ENCODE data around the gene HMCN1. TPM values are rescaled to one million over a fixed set of nuclear protein-coding genes. Genes with fewer than 3 reads are reported as not detected.

HMCN1 gene
- polyA plus RNA-seq, 1 of the 3 experiments (the other 2 are of a cell fraction), result 59.5 TPM

- Histone ChIP-seq H3K4me2 (no peak overlapping the region), H3K4me3 (ENCODE audit: low read depth in 2 of 2, low read length in 1 of 2) (no peak overlapping the region), H3K9ac (no peak overlapping the region), H3K79me2 (ENCODE audit: insufficient read depth) (no peaks in the 10 kb centered on the region), H2AFZ (ENCODE audit: low read depth) (no peak overlapping the region), H3K27ac (ENCODE audit: low read depth in 2 of 2, low read length in 1 of 2) (no peak overlapping the region), H3K36me3 (replicated peaks in 1 of 2; ENCODE audit: control insufficient read depth in 1 of 2, insufficient read depth in 2 of 2, low read length in 1 of 2) (peaks cover 14 to 30% of the 10 kb centered on the region in 2 experiments), H3K9me2 (no peaks in the 10 kb centered on the region), H3K27me3 (ENCODE audit: insufficient read depth) (no peaks in the 10 kb centered on the region), H3K9me3 (no peaks in the 10 kb centered on the region), H4K20me1 (ENCODE audit: insufficient read depth) (no peaks in the 10 kb centered on the region), H3K4me1 (ENCODE audit: control insufficient read depth in 1 of 2, insufficient read depth in 2 of 2, low read depth in 1 of 2, low read length in 1 of 2) (no peaks in the 10 kb centered on the region), H3F3A (replicated peaks; ENCODE audit: insufficient read depth) (no peaks in the 10 kb centered on the region)
- WGBS (ENCODE audit: low lambda C conversion rate), result 49% methylated on average over 9 of the region's 9 CpGs
- DNase-seq, result no peak
- TF ChIP-seq FOXJ3 (CRISPR knock-in tag; IDR thresholded peaks at IDR 0.05) (no peak), GATA2 (CRISPR knock-in tag; IDR thresholded peaks at IDR 0.05) (no peak), NRF1 (IDR thresholded peaks at IDR 0.05; ENCODE audit: low read depth, low read length) (no peak)
- POLR2A ChIA-PET, result no interaction called here
- CTCF ChIA-PET, result no interaction called here
These were observed 388.6 kb downstream of the HMCN1 start for GRCh38 chr1:186122837-186123236.

- H3K4me1 ChIP-seq (ENCODE audit: control insufficient read depth in 1 of 2, insufficient read depth in 2 of 2, low read depth in 1 of 2, low read length in 1 of 2), result no peaks in the 10 kb centered on the region
- no peaks in the 10 kb centered on the region for H3K9me2 ChIP-seq
- H3F3A ChIP-seq (replicated peaks; ENCODE audit: insufficient read depth), result no peaks in the 10 kb centered on the region
- 31% methylated on average over 4 of the region's 4 CpGs for WGBS (ENCODE audit: low lambda C conversion rate)
- H4K20me1 ChIP-seq (ENCODE audit: insufficient read depth), result no peaks in the 10 kb centered on the region
- no peak for DNase-seq
- H2AFZ ChIP-seq (ENCODE audit: low read depth), result no peak overlapping the region
- H3K36me3 ChIP-seq (replicated peaks in 1 of 2; ENCODE audit: control insufficient read depth in 1 of 2, insufficient read depth in 2 of 2, low read length in 1 of 2), result peaks cover 12 to 32% of the 10 kb centered on the region in 2 experiments
- TF ChIP-seq TCF12 (IDR thresholded peaks at IDR 0.05) (no peak), MEF2A (IDR thresholded peaks at IDR 0.05; ENCODE audit: borderline replicate concordance, low read depth) (no peak), CHD2 (IDR thresholded peaks at IDR 0.05; ENCODE audit: low read length, partially characterized antibody) (no peak), EZH2phosphoT487 (IDR thresholded peaks at IDR 0.05; ENCODE audit: borderline replicate concordance, low read depth) (no peak), USF2 (IDR thresholded peaks at IDR 0.05; ENCODE audit: borderline replicate concordance, low read depth, low read length) (no peak), JUND (IDR thresholded peaks at IDR 0.05) (no peak), RFX5 (IDR thresholded peaks at IDR 0.05; ENCODE audit: low read length) (no peak), USF1 (IDR thresholded peaks at IDR 0.05; ENCODE audit: borderline replicate concordance, low read depth) (no peak), RXRA (IDR thresholded peaks at IDR 0.05; ENCODE audit: borderline replicate concordance, low read depth) (no peak), FOXJ3 (CRISPR knock-in tag; IDR thresholded peaks at IDR 0.05) (no peak), IRF3 (IDR thresholded peaks at IDR 0.05; ENCODE audit: low read depth, low read length) (no peak), REST (IDR thresholded peaks at IDR 0.05; ENCODE audit: low read depth, low read length) (no peak), YY1 (IDR thresholded peaks at IDR 0.05; ENCODE audit: low read depth) (no peak), SIN3A (IDR thresholded peaks at IDR 0.05; ENCODE audit: borderline replicate concordance, low read depth, low read length) (no peak)
- no peak overlapping the region for H3K4me2 ChIP-seq
- no peaks in the 10 kb centered on the region for H3K9me3 ChIP-seq
- H3K27me3 ChIP-seq (ENCODE audit: insufficient read depth), result no peaks in the 10 kb centered on the region
- no peak overlapping the region for H3K9ac ChIP-seq
- POLR2A ChIA-PET, result no interaction called here
- H3K4me3 ChIP-seq (ENCODE audit: low read depth in 2 of 2, low read length in 1 of 2), result no peak overlapping the region
- CTCF ChIA-PET, result no interaction called here
- no peaks in the 10 kb centered on the region for H3K79me2 ChIP-seq (ENCODE audit: insufficient read depth)
- no peak overlapping the region for H3K27ac ChIP-seq (ENCODE audit: low read depth in 2 of 2, low read length in 1 of 2)
These were observed 390.8 kb downstream of the HMCN1 start for GRCh38 chr1:186125035-186125434.
